ENCODE results near the gene PHYHD1. TPM values are rescaled to one million over a fixed set of nuclear protein-coding genes. Genes with fewer than 3 reads are reported as not detected.

Gene PHYHD1
- total RNA-seq = 100 to 1,000 TPM in 1 of 6 donors, 10 to 100 TPM in 5; 27.6 to 286 (median 57.7) TPM

- peak in 1 of 4 donors; percentile 79 for TF ChIP-seq EP300 (IDR thresholded peaks at IDR 0.05)
- TF ChIP-seq POLR2AphosphoS5 (IDR thresholded peaks at IDR 0.05) = peak; percentile 54 to 70
- TF ChIP-seq, protein P1, sequence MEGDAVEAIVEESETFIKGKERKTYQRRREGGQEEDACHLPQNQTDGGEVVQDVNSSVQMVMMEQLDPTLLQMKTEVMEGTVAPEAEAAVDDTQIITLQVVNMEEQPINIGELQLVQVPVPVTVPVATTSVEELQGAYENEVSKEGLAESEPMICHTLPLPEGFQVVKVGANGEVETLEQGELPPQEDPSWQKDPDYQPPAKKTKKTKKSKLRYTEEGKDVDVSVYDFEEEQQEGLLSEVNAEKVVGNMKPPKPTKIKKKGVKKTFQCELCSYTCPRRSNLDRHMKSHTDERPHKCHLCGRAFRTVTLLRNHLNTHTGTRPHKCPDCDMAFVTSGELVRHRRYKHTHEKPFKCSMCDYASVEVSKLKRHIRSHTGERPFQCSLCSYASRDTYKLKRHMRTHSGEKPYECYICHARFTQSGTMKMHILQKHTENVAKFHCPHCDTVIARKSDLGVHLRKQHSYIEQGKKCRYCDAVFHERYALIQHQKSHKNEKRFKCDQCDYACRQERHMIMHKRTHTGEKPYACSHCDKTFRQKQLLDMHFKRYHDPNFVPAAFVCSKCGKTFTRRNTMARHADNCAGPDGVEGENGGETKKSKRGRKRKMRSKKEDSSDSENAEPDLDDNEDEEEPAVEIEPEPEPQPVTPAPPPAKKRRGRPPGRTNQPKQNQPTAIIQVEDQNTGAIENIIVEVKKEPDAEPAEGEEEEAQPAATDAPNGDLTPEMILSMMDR (IDR thresholded peaks at IDR 0.05) = no peak
- peak in 1 of 4 donors; percentile 53 for TF ChIP-seq POLR2A (IDR thresholded peaks at IDR 0.05)
- WGBS, 2 donors = 58 to 76% methylated on average over 8 to 13 of the region's 13 CpGs
- H3K9me3 ChIP-seq = no peaks in the 10 kb centered on the region
- ATAC-seq (ENCODE audit: low FRiP score in 2 of 2) = no peak
- peak within 1 kb of the TSS; percentile 84 to 97 (median 90) for H3K27ac ChIP-seq
- no peaks in the 10 kb centered on the region for H3K27me3 ChIP-seq
- peak within 1 kb of the TSS; percentile 5 to 65 (median 54) for H3K4me3 ChIP-seq
- peaks cover 0 to 24% (median 12%) of the 10 kb centered on the region in 4 donors for H3K36me3 ChIP-seq
- peaks cover 50 to 70% (median 63%) of the 10 kb centered on the region in 4 donors for H3K4me1 ChIP-seq
- peak; percentile 73 to 85 for DNase-seq
Observed at GRCh38 chr9:128920381-128921058, at the start of gene PHYHD1. Gene PHYHD1, plus strand, starts transcription at chr9:128920982. Its CDS starts 1,342 bp downstream, at chr9:128922324.

DNA sequence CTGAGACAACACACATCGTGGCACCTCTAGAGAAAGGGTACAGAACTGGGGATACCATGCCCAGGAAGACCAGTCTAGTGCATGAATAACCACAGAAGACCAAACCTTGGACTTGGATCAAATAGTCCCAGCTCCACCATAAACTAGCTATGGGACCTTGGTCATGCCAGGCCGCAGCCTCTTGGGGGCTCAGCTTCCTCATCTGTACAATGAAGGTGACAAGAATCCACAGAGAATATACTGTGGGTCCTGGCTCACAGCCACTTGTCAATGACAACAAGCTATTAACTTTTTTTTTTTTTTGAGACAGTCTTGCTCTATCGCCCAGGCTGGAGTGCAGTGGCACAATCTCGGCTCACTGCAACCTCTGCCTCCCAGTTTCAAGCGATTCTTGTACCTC is 42.9 kb upstream of the PHYHD1 start:
- no peaks in the 10 kb centered on the region for H3K27me3 ChIP-seq
- no peaks in the 10 kb centered on the region for H3K9me3 ChIP-seq
- H3K4me1 ChIP-seq = peaks cover 5 to 29% (median 10%) of the 10 kb centered on the region in 4 donors
- TF ChIP-seq, protein P1 (IDR thresholded peaks at IDR 0.05) = no peak
- no peak for TF ChIP-seq EP300 (IDR thresholded peaks at IDR 0.05)
- no peak for TF ChIP-seq POLR2A (IDR thresholded peaks at IDR 0.05)
- no peak for TF ChIP-seq POLR2AphosphoS5 (IDR thresholded peaks at IDR 0.05)
- WGBS, 2 donors = 66 to 71% methylated on average over 5 of the region's 5 CpGs
- ATAC-seq (ENCODE audit: low FRiP score in 2 of 2) (no peak), DNase-seq (no peak)
- H3K36me3 ChIP-seq = no peaks in the 10 kb centered on the region
- H3K4me3 ChIP-seq = no peak overlapping the region
- no peak overlapping the region for H3K27ac ChIP-seq

DNA sequence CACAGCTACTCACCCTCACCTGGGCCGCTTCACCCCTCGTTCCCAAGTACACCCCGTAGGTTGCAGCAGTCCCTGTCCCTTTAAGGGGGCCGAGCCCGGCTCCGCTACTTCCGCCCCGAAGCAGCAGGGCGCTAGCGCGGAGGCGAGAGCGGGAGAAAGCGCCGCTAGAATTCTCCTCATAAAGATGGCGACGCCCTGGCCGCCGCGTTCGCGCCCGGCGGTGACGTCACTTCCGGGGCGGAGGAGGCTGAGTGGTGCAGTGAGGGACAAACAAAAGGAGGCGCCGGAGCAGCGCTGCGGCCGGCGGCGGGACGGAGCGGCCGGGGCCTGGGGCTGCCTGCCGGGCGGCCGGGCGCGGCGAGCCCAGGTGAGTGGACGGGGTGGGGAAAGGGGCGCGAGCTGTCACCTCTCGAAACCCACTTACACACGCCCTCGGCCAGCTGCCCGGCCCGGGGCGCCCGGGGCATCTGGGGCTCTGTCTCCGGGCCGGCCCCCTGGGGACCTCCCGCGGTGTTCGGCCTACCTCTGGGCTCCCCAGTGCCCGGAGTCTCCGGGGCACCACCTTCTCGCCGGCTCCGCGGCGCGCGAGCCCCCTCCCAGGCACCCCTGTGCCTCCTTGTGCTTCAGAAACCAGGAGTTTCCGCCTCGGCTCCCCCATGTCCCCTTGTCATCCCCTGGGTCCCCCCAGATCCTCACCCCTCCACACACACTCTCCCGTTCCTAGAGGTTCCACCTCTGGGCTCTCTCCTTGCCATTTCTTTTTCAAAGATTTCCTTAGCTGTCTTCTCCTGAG is 38.7 kb upstream of the PHYHD1 start, which contains the start of the genes KYAT1 and LRRC8A:
KYAT1 (minus strand) TSS at position 67 of the 793 bp plus-strand sequence. CDS start 36,545 bp downstream, outside the sequence.
LRRC8A (plus strand) TSS at position 250 of the 793 bp plus-strand sequence. CDS start 25,032 bp downstream, outside the sequence.
- 0% methylated on average over 3 to 38 of the region's 70 CpGs for WGBS, 2 donors
- DNase-seq (peak; percentile 98 to 100), ATAC-seq (ENCODE audit: low FRiP score in 2 of 2) (peak; percentile 95 to 96)
- TF ChIP-seq, protein P1 (IDR thresholded peaks at IDR 0.05) = peak in 4 of 6 experiments; percentile 31 to 53 (median 40)
- TF ChIP-seq POLR2A (IDR thresholded peaks at IDR 0.05) (peak in 3 of 4 donors; percentile 80 to 90 (median 83)), POLR2AphosphoS5 (IDR thresholded peaks at IDR 0.05) (peak; percentile 83 to 92), EP300 (IDR thresholded peaks at IDR 0.05) (peak in 2 of 4 donors; percentile 14 to 57)
- H3K36me3 ChIP-seq = peaks cover 0 to 29% (median 13%) of the 10 kb centered on the region in 4 donors
- H3K9me3 ChIP-seq = no peaks in the 10 kb centered on the region
- H3K4me3 ChIP-seq = peak within 1 kb of the TSS; percentile 80 to 98 (median 96)
- H3K27me3 ChIP-seq = no peaks in the 10 kb centered on the region
- H3K27ac ChIP-seq = peak within 1 kb of the TSS; percentile 93 to 99 (median 97)
- peaks cover 39 to 68% (median 45%) of the 10 kb centered on the region in 4 donors for H3K4me1 ChIP-seq

DNA sequence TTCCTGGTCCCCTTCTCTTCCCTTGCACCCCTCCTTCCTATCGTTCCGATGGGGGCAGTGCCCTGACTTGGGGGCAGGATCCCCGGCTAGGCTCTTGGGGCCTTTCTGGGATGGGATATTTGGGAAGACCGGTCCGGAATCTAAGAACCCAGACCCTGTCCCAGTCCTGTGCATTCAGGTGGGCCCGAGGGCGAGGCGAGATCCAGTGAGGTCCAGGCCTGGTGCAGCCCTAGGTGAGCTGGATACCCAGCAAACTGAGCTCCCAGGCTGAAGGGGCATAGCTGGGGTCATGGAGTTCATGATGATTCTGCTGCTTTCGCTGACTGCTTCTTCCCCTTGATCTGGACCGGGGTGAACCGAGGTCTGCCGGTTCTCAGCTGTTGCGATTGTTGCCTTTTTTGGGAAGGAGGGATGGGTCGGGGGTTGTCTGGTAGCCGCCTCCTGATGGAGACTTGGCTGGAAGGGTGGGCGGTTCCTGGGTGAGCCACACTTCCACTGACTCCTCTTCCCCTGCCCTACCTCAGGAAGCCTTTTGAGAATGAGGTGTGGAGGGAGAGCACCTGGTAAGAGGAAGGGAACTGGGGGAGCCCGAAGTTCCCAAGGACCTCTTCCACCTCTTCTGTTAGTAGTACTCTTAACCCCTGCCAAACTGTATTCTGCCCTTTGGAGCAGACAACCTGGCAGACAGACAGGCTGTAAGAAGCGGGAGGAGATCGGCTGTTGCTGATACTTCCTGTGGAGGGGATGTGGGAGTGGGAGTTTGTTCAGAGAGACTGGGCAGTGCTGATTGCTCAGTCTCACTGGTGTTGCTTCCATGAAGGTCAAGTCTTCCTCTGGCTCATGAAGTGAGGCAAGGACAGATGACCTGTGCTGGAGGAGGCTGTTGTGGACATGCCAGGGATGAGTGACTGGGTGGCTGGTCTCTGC is 37.8 kb upstream of the PHYHD1 start:
- Histone ChIP-seq H3K36me3 (peaks cover 0 to 32% (median 16%) of the 10 kb centered on the region in 4 donors), H3K9me3 (no peaks in the 10 kb centered on the region), H3K4me1 (peaks cover 45 to 74% (median 50%) of the 10 kb centered on the region in 4 donors), H3K27me3 (no peaks in the 10 kb centered on the region), H3K4me3 (peak overlapping the region; percentile 80 to 96 (median 94)), H3K27ac (peak overlapping the region; percentile 93 to 99 (median 97))
- no peak for DNase-seq
- TF ChIP-seq, protein P1 (IDR thresholded peaks at IDR 0.05) = no peak
- TF ChIP-seq EP300 (IDR thresholded peaks at IDR 0.05) = no peak
- no peak for TF ChIP-seq POLR2AphosphoS5 (IDR thresholded peaks at IDR 0.05)
- TF ChIP-seq POLR2A (IDR thresholded peaks at IDR 0.05) = no peak
- ATAC-seq (ENCODE audit: low FRiP score in 2 of 2) = peak in 1 of 2 donors; percentile 1
- 1% methylated on average over 13 to 15 of the region's 19 CpGs for WGBS, 2 donors
